Tibial nerve (tissue), 4 donors: ENCODE results near the gene DHRS13. TPM values are rescaled to one million over a fixed set of nuclear protein-coding genes. Genes with fewer than 3 reads are reported as not detected.
A peak's percentile ranks its signal among the peaks of the same experiment; 100 is the strongest.

Source experiments
- DNase-seq, 2 donors: peaks; one replicate each; pipeline ENCODE4 v3.0.0-alpha.2; 2019; ENCODE audit warnings: low spot score in 2 of 2
- H3K27ac ChIP-seq, 4 donors: fragments of 200-600 bp; sonication (generic) in 3 of 4; one replicate each; pipeline ENCODE4 v1.5.1; 2017 to 2019; ENCODE audit warnings: mild to moderate bottlenecking in 1 of 4
- H3K27me3 ChIP-seq, 2 donors: fragments of 200-600 bp; sonication (generic) in 1 of 2; one replicate each; pipeline versions ENCODE4 v1.5.1 to v1.6.0; 2017 to 2019
- H3K36me3 ChIP-seq, 3 donors: fragments of 200-600 bp; sonication (generic); one replicate each; pipeline ENCODE4 v1.5.1; 2018 to 2019
- H3K4me1 ChIP-seq, 4 donors: fragments of 200-600 bp; sonication (generic) in 3 of 4; one replicate each; pipeline ENCODE4 v1.5.1; 2017 to 2019
- H3K4me3 ChIP-seq, 4 donors: fragments of 200-600 bp; sonication (generic) in 3 of 4; one replicate each; pipeline ENCODE4 v1.5.1; 2017 to 2019; ENCODE audit warnings: mild to moderate bottlenecking in 1 of 4, moderate library complexity in 1 of 4
- H3K9me3 ChIP-seq, 4 donors: fragments of 200-600 bp; sonication (generic) in 3 of 4; one replicate each; pipeline ENCODE4 v1.5.1; 2017 to 2019
- EP300 ChIP-seq, 2 donors: sonication (generic); formaldehyde crosslinking; IDR thresholded peaks; one replicate each; pipeline ENCODE4 v1.6.1; 2017; ENCODE audit warnings: antibody characterized with exemption in 2 of 2, mild to moderate bottlenecking in 1 of 2
- POLR2A ChIP-seq, 2 donors: fragments of 450-650 bp; IDR thresholded peaks; one replicate each; pipeline ENCODE4 v1.6.1; 2017; ENCODE audit warnings: antibody characterized with exemption in 2 of 2, mild to moderate bottlenecking in 2 of 2, moderate library complexity in 2 of 2
- WGBS, 2 donors: methylation state at CpG; one replicate each; pipeline ENCODE4 v1.1.5; 2018; 5-methylcytosine and 5-hydroxymethylcytosine counted together
- total RNA-seq, 4 donors: library from RNA; depleted of rRNA; stranded (reverse); fragments of >200 nt; gene quantifications; one replicate each; pipeline ENCODE4 v1.1.0, GENCODE V29; 2016
- TF ChIP-seq, protein P1 (sequence below), 5 experiments: fragments of 200-600 bp in 3 of 5; fragments of 450-650 bp in 2 of 5; sonication (generic) in 3 of 5; IDR thresholded peaks; one replicate each; pipeline ENCODE4 v1.5.1; 2016 to 2019; ENCODE audit warnings: antibody characterized with exemption in 5 of 5, mild to moderate bottlenecking in 3 of 5, moderate library complexity in 2 of 5

DHRS13 gene
- total RNA-seq, 4 donors from 2014 or later, result 2.4 to 21.9 (median 8.8) TPM

DNA sequence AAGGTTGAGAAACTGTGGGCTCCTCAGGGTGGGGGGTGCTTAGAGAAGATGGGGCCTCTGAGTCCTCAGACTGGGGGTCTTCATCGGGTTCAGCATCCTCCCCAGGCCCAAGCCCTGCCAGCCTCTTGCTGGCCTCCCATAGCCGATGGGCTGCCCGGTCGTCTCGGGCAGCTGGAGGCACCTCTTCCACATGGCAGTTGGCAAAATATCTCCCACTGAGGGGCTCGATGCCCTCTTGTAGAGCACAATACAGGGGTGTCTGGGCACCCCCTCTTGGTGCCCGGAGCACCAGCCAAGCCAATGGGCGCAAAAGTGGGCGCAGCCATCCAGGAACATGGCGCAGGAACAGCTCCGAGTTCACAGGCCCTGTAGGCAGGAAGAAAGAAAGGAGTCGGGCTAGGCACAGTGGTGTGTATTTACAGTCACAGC, 4.3 kb downstream of the DHRS13 start:
- 88 to 95% methylated on average over 10 to 12 of the region's 12 CpGs for WGBS, 2 donors
- H3K27me3 ChIP-seq, result no peaks in the 10 kb centered on the region
- H3K4me3 ChIP-seq, result no peak overlapping the region
- no peaks in the 10 kb centered on the region for H3K36me3 ChIP-seq
- peaks cover 0 to 59% (median 30%) of the 10 kb centered on the region in 4 donors for H3K4me1 ChIP-seq
- peak overlapping the region in 3 of 4 donors; percentile 91 to 99 (median 95) for H3K27ac ChIP-seq
- H3K9me3 ChIP-seq, result no peaks in the 10 kb centered on the region
- DNase-seq, result no peak
- TF ChIP-seq, protein P1, sequence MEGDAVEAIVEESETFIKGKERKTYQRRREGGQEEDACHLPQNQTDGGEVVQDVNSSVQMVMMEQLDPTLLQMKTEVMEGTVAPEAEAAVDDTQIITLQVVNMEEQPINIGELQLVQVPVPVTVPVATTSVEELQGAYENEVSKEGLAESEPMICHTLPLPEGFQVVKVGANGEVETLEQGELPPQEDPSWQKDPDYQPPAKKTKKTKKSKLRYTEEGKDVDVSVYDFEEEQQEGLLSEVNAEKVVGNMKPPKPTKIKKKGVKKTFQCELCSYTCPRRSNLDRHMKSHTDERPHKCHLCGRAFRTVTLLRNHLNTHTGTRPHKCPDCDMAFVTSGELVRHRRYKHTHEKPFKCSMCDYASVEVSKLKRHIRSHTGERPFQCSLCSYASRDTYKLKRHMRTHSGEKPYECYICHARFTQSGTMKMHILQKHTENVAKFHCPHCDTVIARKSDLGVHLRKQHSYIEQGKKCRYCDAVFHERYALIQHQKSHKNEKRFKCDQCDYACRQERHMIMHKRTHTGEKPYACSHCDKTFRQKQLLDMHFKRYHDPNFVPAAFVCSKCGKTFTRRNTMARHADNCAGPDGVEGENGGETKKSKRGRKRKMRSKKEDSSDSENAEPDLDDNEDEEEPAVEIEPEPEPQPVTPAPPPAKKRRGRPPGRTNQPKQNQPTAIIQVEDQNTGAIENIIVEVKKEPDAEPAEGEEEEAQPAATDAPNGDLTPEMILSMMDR (IDR thresholded peaks at IDR 0.05), result no peak
- TF ChIP-seq POLR2A (IDR thresholded peaks at IDR 0.05), result no peak
- no peak for TF ChIP-seq EP300 (IDR thresholded peaks at IDR 0.05)

DNA sequence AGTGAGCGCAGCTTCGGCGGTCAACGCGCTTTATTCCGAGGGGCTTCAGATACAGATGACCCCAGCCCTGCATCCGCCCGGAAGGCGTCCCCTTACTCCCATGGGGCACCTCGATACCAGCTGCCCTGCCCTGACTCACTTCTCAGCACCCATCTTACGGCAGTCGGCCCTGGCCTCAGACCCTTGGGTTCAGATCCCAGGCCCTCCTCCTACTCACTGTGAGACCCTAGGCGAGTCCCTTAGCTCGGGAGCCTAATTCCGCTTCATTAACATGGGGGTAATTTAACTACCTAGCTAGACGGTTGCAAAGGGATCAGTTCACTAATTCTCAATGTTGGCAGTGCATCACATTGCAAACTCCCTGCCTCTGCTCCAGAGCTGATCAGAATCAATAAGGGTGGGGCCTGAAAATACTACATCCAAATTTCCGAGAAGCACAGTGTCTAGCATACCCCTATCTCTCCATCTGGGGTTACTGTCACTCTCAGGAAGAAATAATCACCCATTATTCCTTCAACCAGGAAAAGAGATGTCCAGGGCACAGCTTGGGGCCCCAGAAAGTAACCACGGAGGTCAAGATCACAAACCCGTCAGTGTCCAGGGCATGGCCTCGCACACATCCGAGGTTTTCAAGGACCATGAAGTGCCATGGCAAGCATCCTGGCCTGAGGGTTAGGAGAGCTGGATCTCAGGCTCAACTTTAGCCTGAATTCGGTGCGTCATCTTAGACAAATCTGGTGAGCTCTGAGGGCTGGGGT, 4.9 kb downstream of the DHRS13 start:
- no peaks in the 10 kb centered on the region for H3K9me3 ChIP-seq
- no peaks in the 10 kb centered on the region for H3K36me3 ChIP-seq
- H3K27me3 ChIP-seq, result no peaks in the 10 kb centered on the region
- peak overlapping the region; percentile 66 to 98 (median 80) for H3K4me3 ChIP-seq
- no peak for DNase-seq
- 22 to 31% methylated on average over 13 to 21 of the region's 23 CpGs for WGBS, 2 donors
- TF ChIP-seq, protein P1 (IDR thresholded peaks at IDR 0.05), result no peak
- TF ChIP-seq POLR2A (IDR thresholded peaks at IDR 0.05), result no peak
- TF ChIP-seq EP300 (IDR thresholded peaks at IDR 0.05), result no peak
- H3K4me1 ChIP-seq, result peaks cover 0 to 59% (median 36%) of the 10 kb centered on the region in 4 donors
- peak overlapping the region; percentile 70 to 99 (median 93) for H3K27ac ChIP-seq

DNA sequence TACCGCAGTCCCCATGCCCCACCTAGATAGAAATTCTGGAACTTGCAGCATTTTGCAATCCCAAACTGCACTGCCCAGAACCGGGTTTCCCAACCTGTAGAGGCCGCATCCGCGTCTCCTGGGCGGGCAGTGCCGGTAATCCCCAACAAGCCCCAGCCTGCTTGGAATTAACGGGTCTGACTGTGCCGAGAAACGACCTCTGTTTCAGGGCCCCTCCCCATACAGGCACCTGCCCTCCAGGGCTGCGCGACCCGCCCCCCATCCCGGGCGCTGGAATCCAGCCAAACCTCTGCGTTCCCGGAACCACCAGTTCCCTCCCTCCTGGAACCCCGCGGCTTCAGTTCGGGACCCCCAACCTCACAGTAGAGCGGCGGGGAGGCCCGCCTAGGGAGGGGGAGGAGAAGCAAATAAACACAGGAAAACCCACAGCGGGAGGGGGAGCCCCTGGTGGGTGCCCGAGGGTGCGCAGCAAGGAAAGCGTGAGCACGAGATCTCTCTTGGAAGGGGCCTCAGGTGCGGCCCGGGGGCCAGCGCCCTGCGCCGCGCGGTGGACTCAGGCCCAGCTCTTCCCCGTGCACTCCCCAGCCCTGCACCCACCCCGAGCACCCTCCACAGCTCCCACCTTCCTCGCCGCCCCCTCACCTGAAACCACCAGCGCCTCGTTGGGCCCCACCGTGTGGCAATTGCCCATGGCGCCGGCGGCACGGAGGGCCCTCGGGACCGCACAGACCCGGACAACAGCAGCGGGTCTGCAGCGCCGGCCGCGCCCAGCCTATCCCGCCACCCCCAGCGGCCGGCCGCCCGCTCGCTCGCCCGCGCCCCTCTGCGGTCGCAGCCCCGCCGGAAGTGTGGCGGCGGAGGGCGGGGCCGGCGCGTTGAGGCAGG, 5.8 kb downstream of the DHRS13 start, which contains the start of gene FLOT2:
TSS of gene FLOT2 (minus strand) at position 850 of the 885 bp plus-strand sequence. CDS start at position 691, 159 bp downstream.
- Histone ChIP-seq H3K4me3 (peak within 1 kb of the TSS; percentile 66 to 98 (median 80)), H3K27me3 (no peaks in the 10 kb centered on the region), H3K27ac (peak within 1 kb of the TSS; percentile 70 to 99 (median 93)), H3K9me3 (no peaks in the 10 kb centered on the region), H3K4me1 (peaks cover 0 to 65% (median 41%) of the 10 kb centered on the region in 4 donors), H3K36me3 (peaks cover 0 to 5% (median 0%) of the 10 kb centered on the region in 3 donors)
- WGBS, 2 donors, result 0 to 1% methylated on average over 30 to 46 of the region's 73 CpGs
- TF ChIP-seq POLR2A (IDR thresholded peaks at IDR 0.05) (peak in 1 of 2 donors; percentile 38), EP300 (IDR thresholded peaks at IDR 0.05) (peak in 1 of 2 donors; percentile 80)
- TF ChIP-seq, protein P1 (IDR thresholded peaks at IDR 0.05), result peak in 4 of 5 experiments; percentile 15 to 58 (median 18)
- DNase-seq, result peak; percentile 54 to 60

DNA sequence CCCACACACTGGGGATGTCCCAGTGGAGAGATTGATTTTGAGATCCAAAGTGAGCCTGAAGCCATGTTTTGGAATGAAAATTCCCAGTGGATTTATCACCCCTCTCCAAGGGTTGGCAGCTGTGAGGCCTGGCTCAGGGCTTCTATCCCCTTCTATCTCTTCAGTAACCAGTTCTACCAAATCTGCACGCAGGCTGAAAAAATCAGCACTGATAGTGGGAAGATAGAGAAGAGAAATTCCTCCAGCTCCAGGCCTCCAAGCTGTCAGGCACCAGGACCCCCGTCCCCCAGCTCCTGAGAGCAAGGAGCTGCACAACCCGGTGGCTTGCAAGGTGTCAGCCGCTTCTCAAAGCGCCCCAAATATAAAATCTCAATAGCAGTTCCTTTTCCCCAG, 6.4 kb downstream of the DHRS13 start:
- peaks cover 0 to 10% (median 0%) of the 10 kb centered on the region in 3 donors for H3K36me3 ChIP-seq
- 2 to 6% methylated on average over 5 of the region's 5 CpGs for WGBS, 2 donors
- no peak for TF ChIP-seq EP300 (IDR thresholded peaks at IDR 0.05)
- TF ChIP-seq, protein P1 (IDR thresholded peaks at IDR 0.05), result no peak
- TF ChIP-seq POLR2A (IDR thresholded peaks at IDR 0.05), result no peak

More for the DNA sequence above, 6.4 kb downstream of the DHRS13 start:
- Histone ChIP-seq H3K27ac (peak overlapping the region; percentile 70 to 99 (median 93)), H3K27me3 (no peaks in the 10 kb centered on the region), H3K4me1 (peaks cover 0 to 65% (median 39%) of the 10 kb centered on the region in 4 donors), H3K9me3 (no peaks in the 10 kb centered on the region), H3K4me3 (peak overlapping the region; percentile 66 to 98 (median 80))
- DNase-seq, result no peak
